WTC11 (cell line): ENCODE data around the gene CISTR. TPM values are rescaled to one million over a fixed set of nuclear protein-coding genes. Genes with fewer than 3 reads are reported as not detected.

Source experiments
- ATAC-seq: fragments of 200-7000 bp; cut with Tn5 transposase; 2 replicates; pipeline ENCODE4 v1.10.0; 2021; ENCODE audit warnings: mild to moderate bottlenecking, moderate library complexity
- CTCF ChIA-PET: fragments of 300-600 bp; sonication (Branson Sonifier 250); formaldehyde crosslinking; loops from one replicate; lab custom pipeline; 2021; ENCODE audit warnings: antibody characterized with exemption; lab: Charles Lee
- POLR2A ChIA-PET: fragments of 350-600 bp; sonication (Branson Sonifier 250); formaldehyde crosslinking; loops from one replicate; lab custom pipeline; 2021; ENCODE audit warnings: antibody characterized with exemption; lab: Charles Lee
- DNase-seq: peaks from one replicate; pipeline ENCODE4 v3.0.0; 2021; ENCODE audit warnings: low spot score
- H3K27ac Mint-ChIP-seq: 2 replicates; pipeline ENCODE4 v1.8.0; 2021; ENCODE audit warnings: mixed read lengths
- H3K27me3 Mint-ChIP-seq: 2 replicates; pipeline ENCODE4 v1.8.0; 2021; ENCODE audit warnings: low read depth, mild to moderate bottlenecking, moderate library complexity, mixed read lengths
- H3K36me3 Mint-ChIP-seq: 2 replicates; pipeline ENCODE4 v1.8.0; 2021; ENCODE audit warnings: mixed read lengths
- H3K4me1 Mint-ChIP-seq: 2 replicates; pipeline ENCODE4 v1.8.0; 2022; ENCODE audit warnings: mixed read lengths
- H3K4me3 Mint-ChIP-seq: 2 replicates; pipeline ENCODE4 v1.8.0; 2021; ENCODE audit warnings: mild to moderate bottlenecking, moderate library complexity, mixed read lengths
- H3K9me3 Mint-ChIP-seq: 2 replicates; pipeline ENCODE4 v1.8.0; 2021; ENCODE audit warnings: mixed read lengths
- ATF1 ChIP-seq: sonication (generic); formaldehyde crosslinking; IDR thresholded peaks from 2 replicates; pipeline ENCODE4 v1.8.1; 2023; ENCODE audit warnings: mild to moderate bottlenecking, moderate library complexity, missing genetic modification reagents
- E2F4 ChIP-seq: sonication (generic); formaldehyde crosslinking; IDR thresholded peaks from 2 replicates; pipeline ENCODE4 v1.8.1; 2022; ENCODE audit warnings: low read depth, mild to moderate bottlenecking, moderate library complexity, missing genetic modification reagents, borderline replicate concordance
- GABPB1 ChIP-seq: sonication (generic); formaldehyde crosslinking; IDR thresholded peaks from 2 replicates; pipeline ENCODE4 v1.8.1; 2023; ENCODE audit warnings: mild to moderate bottlenecking, missing genetic modification reagents
- HMGXB4 ChIP-seq: sonication (generic); formaldehyde crosslinking; IDR thresholded peaks from 2 replicates; pipeline ENCODE4 v1.8.1; 2023; ENCODE audit warnings: mild to moderate bottlenecking, moderate library complexity, missing genetic modification reagents
- MAX ChIP-seq: sonication (generic); formaldehyde crosslinking; IDR thresholded peaks from 2 replicates; pipeline ENCODE4 v1.8.0; 2022; ENCODE audit warnings: mild to moderate bottlenecking, missing genetic modification reagents
- MYBL2 ChIP-seq: sonication (generic); formaldehyde crosslinking; IDR thresholded peaks from 2 replicates; pipeline ENCODE4 v1.8.1; 2023; ENCODE audit warnings: mild to moderate bottlenecking, moderate library complexity, missing genetic modification reagents
- OVOL2 ChIP-seq: fragments of 250-450 bp; sonication (Bioruptor Pico); IDR thresholded peaks from 2 replicates; pipeline ENCODE4 v1.9.0; 2021; ENCODE audit warnings: mild to moderate bottlenecking, borderline replicate concordance
- PRDM15 ChIP-seq: sonication (generic); formaldehyde crosslinking; IDR thresholded peaks from 2 replicates; pipeline ENCODE4 v1.8.0; 2022; ENCODE audit warnings: missing genetic modification reagents
- TP53 ChIP-seq: sonication (generic); formaldehyde crosslinking; IDR thresholded peaks from 2 replicates; pipeline ENCODE4 v1.8.1; 2023; ENCODE audit warnings: mild to moderate bottlenecking, missing genetic modification reagents
- ZBTB43 ChIP-seq: sonication (generic); formaldehyde crosslinking; IDR thresholded peaks from 2 replicates; pipeline ENCODE4 v1.8.1; 2023; ENCODE audit warnings: mild to moderate bottlenecking, missing genetic modification reagents
- ZNF317 ChIP-seq: sonication (generic); formaldehyde crosslinking; IDR thresholded peaks from 2 replicates; pipeline ENCODE4 v1.8.1; 2023; ENCODE audit warnings: low read depth, mild to moderate bottlenecking, moderate library complexity, missing genetic modification reagents, borderline replicate concordance
- ZNF671 ChIP-seq: fragments of 250-450 bp; sonication (Bioruptor Pico); IDR thresholded peaks from 2 replicates; pipeline ENCODE4 v1.8.0; 2021; ENCODE audit warnings: mild to moderate bottlenecking
- total RNA-seq: library from RNA; stranded (reverse); gene quantifications from 3 replicates; pipeline ENCODE4 v1.2.3, GENCODE V29; 2021
- TF ChIP-seq, protein P1 (sequence below): sonication (generic); formaldehyde crosslinking; conservative IDR thresholded peaks from 2 replicates; pipeline ENCODE4 v1.8.1; 2023; ENCODE audit warnings: mild to moderate bottlenecking, low read depth, missing genetic modification reagents, moderate library complexity
- TF ChIP-seq, protein P2 (sequence below): sonication (generic); formaldehyde crosslinking; IDR thresholded peaks from 2 replicates; pipeline ENCODE4 v1.8.1; 2022; ENCODE audit warnings: mild to moderate bottlenecking, missing genetic modification reagents, moderate library complexity, borderline replicate concordance
- TF ChIP-seq, protein P3 (sequence below): sonication (generic); formaldehyde crosslinking; IDR thresholded peaks from 2 replicates; pipeline ENCODE4 v1.8.1; 2023; ENCODE audit warnings: mild to moderate bottlenecking, missing genetic modification reagents, borderline replicate concordance

Gene CISTR
- total RNA-seq, 1 experiment from 2014 or later: 0.81 TPM

- TF ChIP-seq, protein P1, sequence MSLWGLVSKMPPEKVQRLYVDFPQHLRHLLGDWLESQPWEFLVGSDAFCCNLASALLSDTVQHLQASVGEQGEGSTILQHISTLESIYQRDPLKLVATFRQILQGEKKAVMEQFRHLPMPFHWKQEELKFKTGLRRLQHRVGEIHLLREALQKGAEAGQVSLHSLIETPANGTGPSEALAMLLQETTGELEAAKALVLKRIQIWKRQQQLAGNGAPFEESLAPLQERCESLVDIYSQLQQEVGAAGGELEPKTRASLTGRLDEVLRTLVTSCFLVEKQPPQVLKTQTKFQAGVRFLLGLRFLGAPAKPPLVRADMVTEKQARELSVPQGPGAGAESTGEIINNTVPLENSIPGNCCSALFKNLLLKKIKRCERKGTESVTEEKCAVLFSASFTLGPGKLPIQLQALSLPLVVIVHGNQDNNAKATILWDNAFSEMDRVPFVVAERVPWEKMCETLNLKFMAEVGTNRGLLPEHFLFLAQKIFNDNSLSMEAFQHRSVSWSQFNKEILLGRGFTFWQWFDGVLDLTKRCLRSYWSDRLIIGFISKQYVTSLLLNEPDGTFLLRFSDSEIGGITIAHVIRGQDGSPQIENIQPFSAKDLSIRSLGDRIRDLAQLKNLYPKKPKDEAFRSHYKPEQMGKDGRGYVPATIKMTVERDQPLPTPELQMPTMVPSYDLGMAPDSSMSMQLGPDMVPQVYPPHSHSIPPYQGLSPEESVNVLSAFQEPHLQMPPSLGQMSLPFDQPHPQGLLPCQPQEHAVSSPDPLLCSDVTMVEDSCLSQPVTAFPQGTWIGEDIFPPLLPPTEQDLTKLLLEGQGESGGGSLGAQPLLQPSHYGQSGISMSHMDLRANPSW: 0 out of 2 replicates have a peak, but pooled peaks have one; percentile 12
- peak; percentile 27; the same call in 1 of the 2 replicates for TF ChIP-seq ZBTB43 (CRISPR knock-in tag)
- TF ChIP-seq TP53 (CRISPR knock-in tag): 0 out of 2 replicates have a peak, but pooled peaks have one; percentile 38
- peak; percentile 66 for TF ChIP-seq MAX (CRISPR knock-in tag)
- TF ChIP-seq PRDM15 (CRISPR knock-in tag): no peak
Observed at GRCh38 chr12:53738406-53739213, 13.2 kb downstream of the CISTR start (continued).

DNA sequence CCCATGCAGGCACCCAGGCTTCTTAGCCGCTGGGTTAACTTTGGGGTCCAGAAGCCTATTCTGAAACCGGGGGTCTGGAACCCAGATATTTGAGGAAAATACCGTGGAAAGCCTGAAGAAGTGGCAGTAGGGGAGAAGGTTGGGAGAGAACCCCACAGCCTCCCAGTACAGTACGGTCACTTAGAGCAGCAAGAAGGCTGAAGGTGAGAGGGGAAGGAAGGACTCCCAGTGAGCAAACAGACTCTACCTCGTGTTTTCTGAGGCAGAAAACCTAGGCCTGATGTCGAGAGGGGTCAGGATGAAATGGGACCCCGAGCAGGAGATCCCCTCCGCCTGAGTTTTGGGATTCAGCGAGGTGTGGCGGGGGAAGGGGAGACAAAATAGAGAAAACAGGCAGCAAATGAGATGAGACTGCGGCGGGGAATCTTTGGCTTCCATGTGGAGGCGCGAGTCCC, 13.8 kb downstream of the CISTR start:
- no peak for TF ChIP-seq MYBL2 (CRISPR knock-in tag)
- no peak for TF ChIP-seq HMGXB4 (CRISPR knock-in tag)
- no peak for TF ChIP-seq E2F4 (CRISPR knock-in tag)
- no peak for TF ChIP-seq OVOL2 (CRISPR knock-in tag)
- TF ChIP-seq, protein P2, sequence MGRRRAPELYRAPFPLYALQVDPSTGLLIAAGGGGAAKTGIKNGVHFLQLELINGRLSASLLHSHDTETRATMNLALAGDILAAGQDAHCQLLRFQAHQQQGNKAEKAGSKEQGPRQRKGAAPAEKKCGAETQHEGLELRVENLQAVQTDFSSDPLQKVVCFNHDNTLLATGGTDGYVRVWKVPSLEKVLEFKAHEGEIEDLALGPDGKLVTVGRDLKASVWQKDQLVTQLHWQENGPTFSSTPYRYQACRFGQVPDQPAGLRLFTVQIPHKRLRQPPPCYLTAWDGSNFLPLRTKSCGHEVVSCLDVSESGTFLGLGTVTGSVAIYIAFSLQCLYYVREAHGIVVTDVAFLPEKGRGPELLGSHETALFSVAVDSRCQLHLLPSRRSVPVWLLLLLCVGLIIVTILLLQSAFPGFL: no peak
- no peak for TF ChIP-seq GABPB1 (CRISPR knock-in tag)
- TF ChIP-seq ZNF671 (CRISPR knock-in tag): no peak
- no peak for TF ChIP-seq ATF1
- TF ChIP-seq, protein P3, sequence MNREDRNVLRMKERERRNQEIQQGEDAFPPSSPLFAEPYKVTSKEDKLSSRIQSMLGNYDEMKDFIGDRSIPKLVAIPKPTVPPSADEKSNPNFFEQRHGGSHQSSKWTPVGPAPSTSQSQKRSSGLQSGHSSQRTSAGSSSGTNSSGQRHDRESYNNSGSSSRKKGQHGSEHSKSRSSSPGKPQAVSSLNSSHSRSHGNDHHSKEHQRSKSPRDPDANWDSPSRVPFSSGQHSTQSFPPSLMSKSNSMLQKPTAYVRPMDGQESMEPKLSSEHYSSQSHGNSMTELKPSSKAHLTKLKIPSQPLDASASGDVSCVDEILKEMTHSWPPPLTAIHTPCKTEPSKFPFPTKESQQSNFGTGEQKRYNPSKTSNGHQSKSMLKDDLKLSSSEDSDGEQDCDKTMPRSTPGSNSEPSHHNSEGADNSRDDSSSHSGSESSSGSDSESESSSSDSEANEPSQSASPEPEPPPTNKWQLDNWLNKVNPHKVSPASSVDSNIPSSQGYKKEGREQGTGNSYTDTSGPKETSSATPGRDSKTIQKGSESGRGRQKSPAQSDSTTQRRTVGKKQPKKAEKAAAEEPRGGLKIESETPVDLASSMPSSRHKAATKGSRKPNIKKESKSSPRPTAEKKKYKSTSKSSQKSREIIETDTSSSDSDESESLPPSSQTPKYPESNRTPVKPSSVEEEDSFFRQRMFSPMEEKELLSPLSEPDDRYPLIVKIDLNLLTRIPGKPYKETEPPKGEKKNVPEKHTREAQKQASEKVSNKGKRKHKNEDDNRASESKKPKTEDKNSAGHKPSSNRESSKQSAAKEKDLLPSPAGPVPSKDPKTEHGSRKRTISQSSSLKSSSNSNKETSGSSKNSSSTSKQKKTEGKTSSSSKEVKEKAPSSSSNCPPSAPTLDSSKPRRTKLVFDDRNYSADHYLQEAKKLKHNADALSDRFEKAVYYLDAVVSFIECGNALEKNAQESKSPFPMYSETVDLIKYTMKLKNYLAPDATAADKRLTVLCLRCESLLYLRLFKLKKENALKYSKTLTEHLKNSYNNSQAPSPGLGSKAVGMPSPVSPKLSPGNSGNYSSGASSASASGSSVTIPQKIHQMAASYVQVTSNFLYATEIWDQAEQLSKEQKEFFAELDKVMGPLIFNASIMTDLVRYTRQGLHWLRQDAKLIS (CRISPR knock-in tag): no peak
- TF ChIP-seq ZNF317 (CRISPR knock-in tag): no peak
- no peak for DNase-seq
- CTCF ChIA-PET: interaction anchor here (0.7 to 13.8 kb wide), 8 partner anchors 7 to 195 kb away, joined by 3 to 232 read pairs (median 20); partner anchors contain the start of gene CISTR
- POLR2A ChIA-PET: interaction anchor here (0.6 to 1.4 kb wide), 3 partner anchors 10 to 38 kb away, joined by 3 to 5 read pairs (median 3); partner anchors contain the start of gene CALCOCO1
- no peak overlapping the region for H3K27ac Mint-ChIP-seq
- no peak for ATAC-seq
- H3K36me3 Mint-ChIP-seq: no peaks in the 10 kb centered on the region
- no peaks in the 10 kb centered on the region for H3K9me3 Mint-ChIP-seq
- H3K4me3 Mint-ChIP-seq: no peak overlapping the region
- peaks cover 8% of the 10 kb centered on the region for H3K27me3 Mint-ChIP-seq
- H3K4me1 Mint-ChIP-seq: peaks cover 22% of the 10 kb centered on the region
